Muscle layer of colon (tissue), 2 donors: ENCODE data around the gene G0S2.

Source experiments
- H3K27ac ChIP-seq: one replicate; pipeline ENCODE4 v1.7.0; 2013; ENCODE audit warnings: low read depth, mild to moderate bottlenecking, low read length, moderate library complexity
- H3K27me3 ChIP-seq, 2 donors: one replicate each; pipeline ENCODE4 v1.7.0; 2013; ENCODE audit warnings: low read length in 2 of 2, mild to moderate bottlenecking in 2 of 2; ENCODE audit not compliant: insufficient read depth in 2 of 2, control insufficient read depth in 1 of 2
- H3K36me3 ChIP-seq: one replicate; pipeline ENCODE4 v1.7.0; 2013; ENCODE audit warnings: mild to moderate bottlenecking, low read length; ENCODE audit not compliant: insufficient read depth
- H3K4me1 ChIP-seq: one replicate; pipeline ENCODE4 v1.7.0; 2013; ENCODE audit warnings: mild to moderate bottlenecking, low read length; ENCODE audit not compliant: insufficient read depth
- H3K4me3 ChIP-seq, 2 donors: one replicate each; pipeline ENCODE4 v1.7.0; 2013; ENCODE audit warnings: low read length in 2 of 2, low read depth in 1 of 2, mild to moderate bottlenecking in 1 of 2, moderate library complexity in 1 of 2
- H3K9ac ChIP-seq: one replicate; pipeline ENCODE4 v1.7.0; 2013; ENCODE audit warnings: low read length
- H3K9me3 ChIP-seq: one replicate; pipeline ENCODE4 v1.7.0; 2013; ENCODE audit warnings: mild to moderate bottlenecking, low read length
- donor health status: abdominal sarcoma.
- donor health status: Adenocarcinoma of cecum.

Gene G0S2

DNA sequence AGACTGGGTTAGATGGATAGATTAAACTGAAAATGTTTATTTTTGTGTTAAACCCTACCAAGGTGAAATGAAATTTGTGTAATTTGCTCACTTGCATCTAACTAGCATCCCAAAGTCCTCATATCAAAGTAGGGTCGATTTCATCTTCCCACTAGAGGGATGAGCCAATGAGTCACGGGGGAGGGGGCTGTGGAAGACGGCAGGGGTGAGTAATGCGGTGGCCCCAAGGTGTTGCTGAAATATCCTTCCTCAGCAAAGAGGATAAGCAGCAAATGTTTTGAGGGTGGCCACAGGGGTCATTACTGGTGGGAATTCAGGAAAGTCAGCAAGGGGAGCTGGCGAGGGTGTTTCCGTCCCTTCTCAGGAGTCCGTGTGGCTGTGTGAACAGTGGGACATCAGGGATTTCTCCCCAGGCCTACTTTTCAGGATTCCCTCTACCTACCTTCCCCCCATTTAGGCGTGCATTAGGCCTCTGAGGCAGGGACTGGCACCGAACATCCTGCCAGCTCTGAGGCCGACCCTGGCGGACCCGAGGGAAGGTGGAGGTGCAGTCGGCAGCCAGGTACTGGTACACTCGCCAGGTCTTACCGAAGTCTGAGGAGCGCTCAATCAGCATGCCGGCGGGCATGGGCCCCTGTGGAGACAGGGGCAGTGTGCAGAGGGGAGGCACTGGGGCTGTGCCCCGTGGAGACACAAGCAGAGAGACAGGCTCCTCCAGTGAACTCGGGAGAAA, 41.0 kb upstream of the G0S2 start:
- Histone ChIP-seq H3K27me3 (no peaks in the 10 kb centered on the region), H3K9me3 (no peaks in the 10 kb centered on the region), H3K27ac (no peak overlapping the region), H3K4me1 (no peaks in the 10 kb centered on the region), H3K4me3 (no peak overlapping the region), H3K36me3 (no peaks in the 10 kb centered on the region), H3K9ac (no peak overlapping the region)

GRCh38 chr1:209635850-209636249, 39.4 kb upstream of the G0S2 start:
- no peaks in the 10 kb centered on the region for H3K4me1 ChIP-seq
- no peaks in the 10 kb centered on the region for H3K27me3 ChIP-seq
- no peak overlapping the region for H3K9ac ChIP-seq
- no peaks in the 10 kb centered on the region for H3K9me3 ChIP-seq
- H3K36me3 ChIP-seq, result no peaks in the 10 kb centered on the region
- no peak overlapping the region for H3K27ac ChIP-seq
- H3K4me3 ChIP-seq, result no peak overlapping the region

- Histone ChIP-seq H3K9me3 (no peaks in the 10 kb centered on the region), H3K9ac (no peak overlapping the region), H3K27me3 (no peaks in the 10 kb centered on the region), H3K36me3 (no peaks in the 10 kb centered on the region), H3K4me3 (no peak overlapping the region), H3K27ac (peak overlapping the region; percentile 63), H3K4me1 (peaks cover 29% of the 10 kb centered on the region)
These were observed 33.4 kb upstream of the G0S2 start for GRCh38 chr1:209641832-209642172.

DNA sequence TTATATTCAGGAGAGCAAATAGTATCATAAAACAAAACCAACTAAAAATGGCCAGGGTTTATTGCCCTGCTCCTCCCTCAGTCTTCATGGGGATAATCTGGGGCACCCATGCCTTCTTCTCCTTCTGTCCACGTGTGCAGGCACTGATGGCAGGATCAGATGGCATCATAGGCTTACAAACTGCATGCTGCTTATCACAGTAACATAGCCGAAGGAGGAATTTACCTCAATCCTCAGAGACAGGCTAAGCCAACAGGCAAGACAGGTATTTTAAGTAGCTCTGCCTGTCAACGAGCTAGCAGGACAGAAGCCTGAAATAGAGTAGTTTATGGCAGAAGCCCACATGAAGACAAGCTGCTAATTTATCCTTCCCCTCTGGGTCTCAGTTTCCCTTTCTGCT, 32.4 kb upstream of the G0S2 start:
- Histone ChIP-seq H3K9me3 (no peaks in the 10 kb centered on the region), H3K9ac (no peak overlapping the region), H3K27me3 (no peaks in the 10 kb centered on the region), H3K4me3 (no peak overlapping the region), H3K27ac (peak overlapping the region; percentile 68), H3K4me1 (peaks cover 35% of the 10 kb centered on the region), H3K36me3 (no peaks in the 10 kb centered on the region)

- H3K4me3 ChIP-seq, result no peak overlapping the region
- no peaks in the 10 kb centered on the region for H3K9me3 ChIP-seq
- H3K9ac ChIP-seq, result no peak overlapping the region
- peaks cover 35% of the 10 kb centered on the region for H3K4me1 ChIP-seq
- no peaks in the 10 kb centered on the region for H3K36me3 ChIP-seq
- H3K27me3 ChIP-seq, result no peaks in the 10 kb centered on the region
- H3K27ac ChIP-seq, result peak overlapping the region; percentile 68
These were observed 31.8 kb upstream of the G0S2 start for GRCh38 chr1:209643285-209644020.

DNA sequence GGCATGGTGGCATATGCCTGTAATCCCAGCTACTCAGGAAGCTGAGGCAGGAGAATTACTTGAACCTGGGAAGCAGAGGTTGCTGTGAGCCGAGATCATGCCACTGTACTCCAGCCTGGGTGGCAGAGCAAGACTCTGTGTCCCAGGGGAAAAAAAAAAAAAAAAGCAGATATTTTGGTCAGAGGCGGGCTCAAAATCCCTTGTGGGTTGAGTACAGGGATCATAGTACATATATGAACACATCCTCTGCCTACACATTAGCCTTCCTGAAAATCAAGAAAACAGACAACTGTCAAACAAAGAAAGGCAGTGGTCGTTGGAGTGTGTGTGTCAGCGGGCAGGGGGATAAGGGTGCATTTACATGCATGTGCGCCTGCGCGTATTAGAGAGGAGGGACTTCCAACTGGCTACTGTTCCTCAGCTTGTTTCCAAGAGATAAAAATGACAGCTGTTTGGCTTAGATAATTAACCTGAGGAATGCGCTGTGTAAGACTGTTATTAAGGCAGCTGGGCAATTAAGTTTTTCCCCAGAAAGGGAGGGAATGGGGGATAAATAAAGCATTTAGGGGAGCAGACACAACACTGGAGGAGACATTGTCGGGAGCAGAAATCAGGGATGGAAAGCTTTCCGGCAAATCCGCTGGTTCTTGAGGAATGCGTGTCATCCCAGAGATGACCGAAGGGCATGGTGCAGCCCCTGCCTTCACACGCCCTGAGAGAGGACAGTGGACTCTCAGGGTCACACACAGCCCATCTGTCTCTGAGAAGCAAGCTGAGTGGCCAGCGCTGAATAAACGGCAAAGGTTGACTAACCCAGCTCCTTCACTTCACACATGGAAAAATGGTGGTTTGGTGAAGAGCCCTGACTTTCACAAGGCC, 29.4 kb upstream of the G0S2 start:
- Histone ChIP-seq H3K36me3 (no peaks in the 10 kb centered on the region), H3K9me3 (no peaks in the 10 kb centered on the region), H3K27me3 (no peaks in the 10 kb centered on the region), H3K4me1 (peaks cover 37% of the 10 kb centered on the region), H3K4me3 (no peak overlapping the region), H3K27ac (no peak overlapping the region), H3K9ac (no peak overlapping the region)

DNA sequence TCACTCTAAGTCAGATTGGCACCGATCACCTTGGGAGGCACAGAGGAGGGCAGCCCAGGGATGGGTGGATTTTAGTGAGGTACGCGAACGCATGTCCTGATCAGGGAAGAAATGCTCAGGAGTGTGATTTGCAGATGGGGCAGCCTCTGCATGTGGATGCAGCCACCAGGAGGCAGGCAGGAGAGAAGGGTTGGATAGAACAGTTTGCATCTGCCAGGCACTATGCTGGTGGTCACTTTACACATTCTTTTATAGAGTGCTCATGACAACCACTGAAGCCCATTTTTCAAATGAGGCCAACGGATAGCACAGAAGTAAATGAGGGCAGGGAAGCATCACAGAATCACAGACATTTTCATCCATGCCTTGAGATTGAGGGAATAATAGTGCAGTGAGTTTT, 28.7 kb upstream of the G0S2 start:
- Histone ChIP-seq H3K4me1 (peaks cover 38% of the 10 kb centered on the region), H3K27me3 (no peaks in the 10 kb centered on the region), H3K27ac (no peak overlapping the region)

DNA sequence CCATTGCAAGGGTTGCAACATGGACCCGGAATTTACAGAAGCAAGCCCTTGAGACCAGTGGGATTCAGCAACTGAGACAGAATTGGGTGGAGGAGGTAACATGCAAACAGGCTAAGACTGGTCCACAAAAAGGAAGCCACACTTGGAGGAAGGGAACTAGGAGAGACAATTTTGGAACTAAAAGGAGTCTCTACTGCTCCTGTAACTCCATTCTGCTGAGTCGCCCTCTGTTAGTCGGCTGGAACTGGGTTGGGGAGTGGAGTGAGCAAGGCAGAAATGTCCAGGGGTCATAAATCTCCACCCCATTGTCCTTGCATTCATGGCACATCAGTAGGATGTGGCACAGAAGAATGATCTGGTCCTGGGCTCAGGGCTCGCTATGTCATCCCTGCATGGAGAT, 28.1 kb upstream of the G0S2 start:
- Histone ChIP-seq H3K9ac (no peak overlapping the region), H3K36me3 (no peaks in the 10 kb centered on the region), H3K4me3 (no peak overlapping the region), H3K9me3 (no peaks in the 10 kb centered on the region), H3K27ac (no peak overlapping the region), H3K4me1 (peaks cover 34% of the 10 kb centered on the region), H3K27me3 (no peaks in the 10 kb centered on the region)

More for the DNA sequence above, 28.7 kb upstream of the G0S2 start:
- no peaks in the 10 kb centered on the region for H3K9me3 ChIP-seq
- no peak overlapping the region for H3K9ac ChIP-seq
- H3K4me3 ChIP-seq, result no peak overlapping the region
- no peaks in the 10 kb centered on the region for H3K36me3 ChIP-seq

DNA sequence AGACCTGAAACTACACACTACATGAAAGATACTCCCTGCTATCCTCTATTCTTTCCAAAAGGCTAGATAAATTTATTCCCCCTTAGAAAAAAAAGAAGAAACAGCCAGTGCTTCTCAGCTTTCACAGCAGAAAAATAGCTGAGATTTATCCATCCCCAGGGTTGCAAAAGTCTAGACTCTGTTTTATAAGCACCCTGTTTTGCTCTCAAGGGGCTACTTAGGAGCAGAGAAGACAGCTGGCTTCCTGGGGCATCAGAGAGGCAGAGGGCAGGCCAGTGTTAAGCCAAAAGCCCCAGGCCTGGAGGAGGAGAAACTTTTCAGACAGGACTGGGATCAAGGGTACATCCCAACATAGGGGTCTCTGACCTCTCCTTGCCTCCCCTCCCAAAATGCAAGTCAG, 26.9 kb upstream of the G0S2 start:
- Histone ChIP-seq H3K9ac (no peak overlapping the region), H3K27ac (no peak overlapping the region), H3K36me3 (no peaks in the 10 kb centered on the region), H3K4me1 (peaks cover 34% of the 10 kb centered on the region), H3K9me3 (no peaks in the 10 kb centered on the region), H3K27me3 (no peaks in the 10 kb centered on the region), H3K4me3 (no peak overlapping the region)

- H3K9ac ChIP-seq, result no peak overlapping the region
- no peaks in the 10 kb centered on the region for H3K36me3 ChIP-seq
- H3K9me3 ChIP-seq, result no peaks in the 10 kb centered on the region
- peaks cover 28% of the 10 kb centered on the region for H3K4me1 ChIP-seq
- no peak overlapping the region for H3K4me3 ChIP-seq
- no peak overlapping the region for H3K27ac ChIP-seq
- H3K27me3 ChIP-seq, result no peaks in the 10 kb centered on the region
These were observed 26.1 kb upstream of the G0S2 start for GRCh38 chr1:209648931-209649776.

DNA sequence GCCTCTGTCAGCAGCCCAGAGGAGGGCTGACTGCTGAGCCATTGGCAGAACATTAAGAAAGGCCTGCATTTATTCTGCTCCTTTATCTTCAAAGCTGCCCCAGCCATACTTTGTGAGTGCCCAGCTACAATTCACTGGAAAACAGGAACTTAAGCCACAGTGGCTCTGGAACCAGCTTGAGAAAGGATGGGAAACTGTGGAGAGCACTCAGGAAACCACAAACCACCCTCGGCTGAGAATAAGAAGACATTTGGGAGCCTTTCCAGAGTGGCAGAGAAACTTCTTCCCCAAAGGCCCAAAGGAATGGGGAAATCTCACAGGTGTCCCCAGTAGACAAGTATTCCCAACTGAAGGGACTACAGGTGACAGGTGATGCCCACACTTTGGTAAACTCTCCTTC, 24.8 kb upstream of the G0S2 start:
- no peak overlapping the region for H3K27ac ChIP-seq
- no peaks in the 10 kb centered on the region for H3K27me3 ChIP-seq
- H3K9ac ChIP-seq, result no peak overlapping the region
- H3K4me3 ChIP-seq, result no peak overlapping the region
- peaks cover 26% of the 10 kb centered on the region for H3K4me1 ChIP-seq
- H3K36me3 ChIP-seq, result no peaks in the 10 kb centered on the region
- no peaks in the 10 kb centered on the region for H3K9me3 ChIP-seq
